Tracheal epithelial cell (primary cell): ENCODE results near the gene TJAP1. TPM values are rescaled to one million over a fixed set of nuclear protein-coding genes. Genes with fewer than 3 reads are reported as not detected.

ENCODE experiments used
- total RNA-seq: library from RNA; depleted of rRNA; stranded (reverse); fragments of >200 nt; gene quantifications from 2 replicates; pipeline ENCODE4 v1.2.1, GENCODE V29; 2014

TJAP1 gene, protein sequence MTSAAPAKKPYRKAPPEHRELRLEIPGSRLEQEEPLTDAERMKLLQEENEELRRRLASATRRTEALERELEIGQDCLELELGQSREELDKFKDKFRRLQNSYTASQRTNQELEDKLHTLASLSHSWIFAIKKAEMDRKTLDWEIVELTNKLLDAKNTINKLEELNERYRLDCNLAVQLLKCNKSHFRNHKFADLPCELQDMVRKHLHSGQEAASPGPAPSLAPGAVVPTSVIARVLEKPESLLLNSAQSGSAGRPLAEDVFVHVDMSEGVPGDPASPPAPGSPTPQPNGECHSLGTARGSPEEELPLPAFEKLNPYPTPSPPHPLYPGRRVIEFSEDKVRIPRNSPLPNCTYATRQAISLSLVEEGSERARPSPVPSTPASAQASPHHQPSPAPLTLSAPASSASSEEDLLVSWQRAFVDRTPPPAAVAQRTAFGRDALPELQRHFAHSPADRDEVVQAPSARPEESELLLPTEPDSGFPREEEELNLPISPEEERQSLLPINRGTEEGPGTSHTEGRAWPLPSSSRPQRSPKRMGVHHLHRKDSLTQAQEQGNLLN
- 4.6 and 4.9 TPM in 2 replicates for total RNA-seq

DNA sequence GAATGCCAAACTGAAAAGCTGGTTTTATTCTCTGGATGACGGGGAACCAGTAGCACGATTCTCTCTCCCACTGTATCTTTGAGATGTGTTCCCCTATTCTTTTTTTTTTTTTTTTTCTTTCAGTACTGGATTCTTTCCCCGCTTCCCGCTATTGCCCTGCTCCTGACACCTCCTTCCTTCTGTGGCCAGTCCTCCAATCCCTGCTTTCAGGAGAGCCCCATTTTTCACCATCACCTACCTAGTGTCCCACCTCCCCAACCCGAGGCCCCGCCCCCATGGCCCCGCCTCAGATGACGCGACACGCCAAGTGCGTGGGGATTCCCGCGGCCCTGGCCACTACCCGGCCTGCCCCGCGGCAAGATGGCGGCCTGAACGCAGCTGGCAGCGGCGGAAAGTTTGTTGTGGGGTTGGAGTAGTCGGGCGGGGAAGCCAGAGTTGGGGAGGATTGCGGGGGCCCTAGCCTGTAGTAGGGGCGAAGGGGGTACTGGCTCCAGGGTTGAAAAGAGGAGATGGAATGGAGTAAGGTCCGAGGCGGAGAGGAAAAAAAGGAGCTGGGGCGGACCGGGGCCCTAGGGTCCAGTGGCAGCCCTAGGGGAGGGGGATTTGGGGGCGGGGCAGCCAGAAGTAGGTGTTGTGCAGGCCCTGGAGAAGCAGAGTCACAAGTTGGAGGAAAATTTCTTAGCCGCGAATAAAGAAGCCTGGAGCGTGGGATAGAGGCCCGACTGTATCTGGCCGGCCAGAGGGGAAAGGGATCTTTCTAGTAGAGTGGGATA is at the start of gene TJAP1:
TJAP1 (plus strand) TSS at position 336 of the 773 bp plus-strand sequence. CDS start 21,432 bp downstream, outside the sequence.

GRCh38 chr6:43455531-43456428 is 21.6 kb upstream of the TJAP1 start, which contains the start of gene DLK2:
DLK2 (minus strand) TSS chr6:43455548; CDS start chr6:43454825, 723 bp downstream.

DNA sequence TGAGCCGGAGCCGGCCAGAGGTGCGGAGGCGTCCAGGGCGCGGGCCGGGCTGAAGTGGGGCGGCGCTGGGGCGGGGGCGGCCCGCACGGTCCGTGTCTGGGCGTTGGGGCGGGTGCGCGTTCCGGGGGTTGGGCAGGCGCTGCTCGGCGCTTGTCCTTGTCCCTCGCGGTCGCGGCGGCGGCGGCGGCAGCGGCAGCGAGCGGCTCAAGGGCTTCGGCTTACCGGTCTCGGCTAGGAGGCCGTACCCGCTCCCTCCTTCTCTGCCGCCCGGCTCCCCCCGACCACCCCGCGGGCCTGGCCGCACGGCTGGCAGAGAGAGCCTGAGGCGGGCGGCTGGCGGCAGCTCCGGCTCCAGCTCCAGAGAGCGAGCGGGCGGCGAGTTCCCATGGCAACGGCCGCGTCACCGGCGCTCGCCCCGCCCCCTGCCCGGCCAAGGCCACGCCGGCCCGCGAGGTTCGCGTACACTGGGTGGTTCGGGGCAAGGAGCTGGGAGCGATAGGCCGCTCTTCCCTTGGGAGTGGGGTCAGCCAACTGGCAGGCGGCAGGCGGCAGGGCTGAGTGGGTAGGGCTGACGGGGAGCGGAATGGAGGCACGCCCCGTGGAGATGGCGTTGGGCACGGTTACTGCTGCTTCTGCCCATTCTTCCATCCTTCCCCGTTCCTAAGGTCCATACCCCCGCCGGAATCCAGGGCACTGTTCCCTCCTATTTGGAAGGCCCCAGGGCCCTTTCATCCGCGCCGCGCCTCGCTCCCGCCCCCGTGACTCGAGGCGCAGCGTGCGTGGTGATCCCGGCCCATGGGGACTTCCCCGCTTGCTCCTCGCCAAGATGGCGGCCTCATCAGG is 32.8 kb downstream of the TJAP1 start, which contains the start of gene LRRC73:
LRRC73 (minus strand) TSS at position 363 of the 843 bp plus-strand sequence. CDS start 561 bp downstream, outside the sequence.

DNA sequence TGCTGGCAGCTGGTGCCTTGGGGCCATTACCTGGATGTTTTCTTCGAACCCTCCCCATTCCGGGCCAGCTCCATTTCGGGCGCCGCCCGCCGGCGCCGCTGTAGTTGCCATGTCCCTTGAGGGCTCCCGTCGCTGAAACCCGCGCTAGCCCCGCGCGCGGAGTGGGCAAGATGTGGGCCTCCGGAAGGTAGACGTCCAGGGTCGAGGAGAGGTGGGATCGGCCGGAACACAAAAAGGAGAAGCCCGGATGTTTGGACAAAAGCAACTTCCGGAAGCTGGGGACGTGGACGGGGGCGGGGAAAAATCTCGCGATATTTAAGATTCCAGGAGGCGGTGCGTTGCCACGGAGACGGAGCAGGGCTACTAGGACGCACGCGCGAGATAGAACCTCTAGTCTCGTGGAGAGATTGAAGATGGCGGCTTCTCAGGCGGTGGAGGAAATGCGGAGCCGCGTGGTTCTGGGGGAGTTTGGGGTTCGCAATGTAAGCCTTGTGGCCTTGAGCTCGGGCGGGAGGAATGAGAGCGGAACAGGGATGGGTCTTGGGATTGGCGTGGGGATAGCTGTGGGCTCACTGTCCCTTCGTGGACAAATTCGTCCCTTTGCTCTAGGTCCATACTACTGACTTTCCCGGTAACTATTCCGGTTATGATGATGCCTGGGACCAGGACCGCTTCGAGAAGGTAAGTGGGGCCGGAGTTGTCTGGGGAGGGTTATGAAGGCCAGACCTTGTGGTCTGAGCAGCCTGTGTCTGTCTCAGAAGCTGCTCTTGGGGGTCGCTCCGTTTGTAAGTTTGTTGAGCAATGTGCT is 39.5 kb downstream of the TJAP1 start, which contains the start of the genes POLR1C and YIPF3:
POLR1C (plus strand) TSS at position 393 of the 808 bp plus-strand sequence; CDS start at position 414, 21 bp downstream.
YIPF3 (minus strand) TSS at position 230 of the 808 bp plus-strand sequence; CDS start at position 111, 119 bp downstream.

Other genes with a start within 250 kb of the TJAP1 start
- gene DNPH1, start 248.1 kb upstream of the TJAP1 start, total RNA-seq = 43.7 and 64.1 TPM in 2 replicates
- not detected in 2 replicates for gene TTBK1, start 234.1 kb upstream of the TJAP1 start, total RNA-seq
- not detected in 2 replicates for gene SLC22A7, start 179.3 kb upstream of the TJAP1 start, total RNA-seq
- not detected in 2 replicates for gene CRIP3, start 168.7 kb upstream of the TJAP1 start, total RNA-seq
- 3.0 and 3.1 TPM in 2 replicates for gene ZNF318, start 107.9 kb upstream of the TJAP1 start, total RNA-seq
- 11.3 and 15.6 TPM in 2 replicates for gene ABCC10, start 50.0 kb upstream of the TJAP1 start, total RNA-seq
- 3.1 and 5.3 TPM in 2 replicates for gene DLK2, start 22.0 kb upstream of the TJAP1 start, total RNA-seq
- under 0.01 and 0.24 TPM in 2 replicates for gene LRRC73, start 32.8 kb downstream of the TJAP1 start, total RNA-seq
- gene YIPF3, start 39.4 kb downstream of the TJAP1 start, total RNA-seq = 40.9 and 52.3 TPM in 2 replicates
- gene POLR1C, start 39.5 kb downstream of the TJAP1 start, total RNA-seq = 31.6 and 33.5 TPM in 2 replicates
- gene XPO5, start 98.5 kb downstream of the TJAP1 start, total RNA-seq = 37.1 and 43.1 TPM in 2 replicates
- 23.4 and 34.1 TPM in 2 replicates for gene POLH, start 98.6 kb downstream of the TJAP1 start, total RNA-seq
- gene GTPBP2, start 151.7 kb downstream of the TJAP1 start, total RNA-seq = 77.8 and 113 TPM in 2 replicates
- 40.7 and 63.7 TPM in 2 replicates for gene MAD2L1BP, start 158.3 kb downstream of the TJAP1 start, total RNA-seq
- gene RSPH9, start 167.5 kb downstream of the TJAP1 start, total RNA-seq = 0.21 and 0.24 TPM in 2 replicates
- 54.8 and 65.5 TPM in 2 replicates for gene MRPS18A, start 210.2 kb downstream of the TJAP1 start, total RNA-seq